Fibroblast of lung (primary cell): Measurements from ENCODE around the gene PIK3R6.

Experiments
- EZH2 ChIP-seq: IDR thresholded peaks from 2 replicates; pipeline ENCODE4 v1.5.1; 2012; ENCODE audit warnings: low read length, control low read depth, mild to moderate bottlenecking; ENCODE audit errors: missing control alignments
- TF ChIP-seq, protein P1 (sequence below), 2 donors: IDR thresholded peaks in 1 of 2; conservative IDR thresholded peaks in 1 of 2; 1 replicate in 1 of 2; 2 replicates in 1 of 2; pipeline ENCODE4 v1.5.1; 2011 to 2012; ENCODE audit warnings: low read length in 2 of 2, control low read depth in 1 of 2, inconsistent platforms in 1 of 2, low read depth in 1 of 2, mild to moderate bottlenecking in 1 of 2

DNA sequence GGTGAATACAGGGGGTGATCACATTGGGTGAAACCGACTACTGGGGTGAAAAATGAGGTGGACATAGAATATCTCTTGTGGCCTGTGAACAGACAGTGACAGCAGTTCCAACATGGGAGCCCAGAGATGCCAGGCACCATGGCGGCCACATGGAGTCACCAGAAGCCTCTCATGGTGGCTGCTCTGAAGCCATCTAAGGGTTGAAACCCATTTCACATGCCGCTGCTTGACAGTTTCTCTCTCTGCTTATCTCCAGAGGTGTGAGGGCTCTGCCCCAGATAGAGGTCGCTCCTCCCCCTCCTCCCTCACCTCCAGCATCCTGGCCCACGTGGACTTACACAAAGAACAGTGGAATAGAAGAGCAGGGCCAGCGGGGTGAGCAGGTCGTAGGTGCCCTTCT, 37.9 kb upstream of the PIK3R6 start:
- TF ChIP-seq, protein P1, sequence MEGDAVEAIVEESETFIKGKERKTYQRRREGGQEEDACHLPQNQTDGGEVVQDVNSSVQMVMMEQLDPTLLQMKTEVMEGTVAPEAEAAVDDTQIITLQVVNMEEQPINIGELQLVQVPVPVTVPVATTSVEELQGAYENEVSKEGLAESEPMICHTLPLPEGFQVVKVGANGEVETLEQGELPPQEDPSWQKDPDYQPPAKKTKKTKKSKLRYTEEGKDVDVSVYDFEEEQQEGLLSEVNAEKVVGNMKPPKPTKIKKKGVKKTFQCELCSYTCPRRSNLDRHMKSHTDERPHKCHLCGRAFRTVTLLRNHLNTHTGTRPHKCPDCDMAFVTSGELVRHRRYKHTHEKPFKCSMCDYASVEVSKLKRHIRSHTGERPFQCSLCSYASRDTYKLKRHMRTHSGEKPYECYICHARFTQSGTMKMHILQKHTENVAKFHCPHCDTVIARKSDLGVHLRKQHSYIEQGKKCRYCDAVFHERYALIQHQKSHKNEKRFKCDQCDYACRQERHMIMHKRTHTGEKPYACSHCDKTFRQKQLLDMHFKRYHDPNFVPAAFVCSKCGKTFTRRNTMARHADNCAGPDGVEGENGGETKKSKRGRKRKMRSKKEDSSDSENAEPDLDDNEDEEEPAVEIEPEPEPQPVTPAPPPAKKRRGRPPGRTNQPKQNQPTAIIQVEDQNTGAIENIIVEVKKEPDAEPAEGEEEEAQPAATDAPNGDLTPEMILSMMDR (conservative IDR thresholded peaks at IDR 0.05 in 1 of 2, IDR thresholded peaks at IDR 0.05 in 1 of 2; ENCODE audit: low read depth in 1 of 2, low read length in 2 of 2) = no peak
- no peak for TF ChIP-seq EZH2
